ENCODE data around the gene MARCHF11.

- TF ChIP-seq, protein P1, sequence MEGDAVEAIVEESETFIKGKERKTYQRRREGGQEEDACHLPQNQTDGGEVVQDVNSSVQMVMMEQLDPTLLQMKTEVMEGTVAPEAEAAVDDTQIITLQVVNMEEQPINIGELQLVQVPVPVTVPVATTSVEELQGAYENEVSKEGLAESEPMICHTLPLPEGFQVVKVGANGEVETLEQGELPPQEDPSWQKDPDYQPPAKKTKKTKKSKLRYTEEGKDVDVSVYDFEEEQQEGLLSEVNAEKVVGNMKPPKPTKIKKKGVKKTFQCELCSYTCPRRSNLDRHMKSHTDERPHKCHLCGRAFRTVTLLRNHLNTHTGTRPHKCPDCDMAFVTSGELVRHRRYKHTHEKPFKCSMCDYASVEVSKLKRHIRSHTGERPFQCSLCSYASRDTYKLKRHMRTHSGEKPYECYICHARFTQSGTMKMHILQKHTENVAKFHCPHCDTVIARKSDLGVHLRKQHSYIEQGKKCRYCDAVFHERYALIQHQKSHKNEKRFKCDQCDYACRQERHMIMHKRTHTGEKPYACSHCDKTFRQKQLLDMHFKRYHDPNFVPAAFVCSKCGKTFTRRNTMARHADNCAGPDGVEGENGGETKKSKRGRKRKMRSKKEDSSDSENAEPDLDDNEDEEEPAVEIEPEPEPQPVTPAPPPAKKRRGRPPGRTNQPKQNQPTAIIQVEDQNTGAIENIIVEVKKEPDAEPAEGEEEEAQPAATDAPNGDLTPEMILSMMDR (conservative IDR thresholded peaks at IDR 0.05 in 1 of 2, IDR thresholded peaks at IDR 0.05 in 1 of 2; ENCODE audit: low read depth in 1 of 2, low read length in 2 of 2) = no peak
- TF ChIP-seq EZH2 (IDR thresholded peaks at IDR 0.05; ENCODE audit: low read length, missing control alignments) = no peak
These were observed 51.6 kb downstream of the MARCHF11 start for GRCh38 chr5:16127865-16128544.

Data from fibroblast of lung (primary cell).